Adrenal gland (tissue), 12 donors: ENCODE results near the gene SH2D5. TPM values are rescaled to one million over a fixed set of nuclear protein-coding genes. Genes with fewer than 3 reads are reported as not detected.

Experiments
- DNase-seq, 7 donors: peaks; one replicate each; pipeline ENCODE4 v3.0.0-alpha.2; 2019 to 2020
- H3K27ac ChIP-seq, 5 donors: fragments of 200-600 bp; sonication (generic) in 4 of 5; 1 replicate in 3 of 5; 2 replicates in 2 of 5; pipeline versions ENCODE4 v1.5.1 to v1.8.0; 2016 to 2020; ENCODE audit warnings: mild to moderate bottlenecking in 1 of 5
- H3K27me3 ChIP-seq: fragments of 200-600 bp; 2 replicates; pipeline ENCODE4 v1.8.0; 2021
- H3K36me3 ChIP-seq, 2 donors: fragments of 200-600 bp; replicated peaks in 1 of 2; 1 replicate in 1 of 2; 2 replicates in 1 of 2; pipeline versions ENCODE4 v1.5.1 to v1.8.0; 2018 to 2022
- H3K4me1 ChIP-seq, 2 donors: fragments of 200-600 bp; replicated peaks in 1 of 2; 1 replicate in 1 of 2; 2 replicates in 1 of 2; pipeline versions ENCODE4 v1.5.1 to v1.8.0; 2018 to 2021
- H3K4me3 ChIP-seq, 4 donors: fragments of 200-600 bp; sonication (generic) in 3 of 4; one replicate each; pipeline ENCODE4 v1.5.1; 2016 to 2018
- H3K9me3 ChIP-seq, 3 donors: fragments of 200-600 bp; sonication (generic) in 1 of 3; replicated peaks in 1 of 3; 1 replicate in 2 of 3; 2 replicates in 1 of 3; pipeline versions ENCODE4 v1.5.1 to v1.8.0; 2016 to 2021
- POLR2A ChIP-seq, 2 donors: fragments of 450-650 bp; IDR thresholded peaks; one replicate each; pipeline ENCODE4 v1.6.1; 2017; ENCODE audit warnings: antibody characterized with exemption in 2 of 2, mild to moderate bottlenecking in 2 of 2, moderate library complexity in 1 of 2
- WGBS, 4 donors: extraction: QIAGEN DNeasy Blood & Tissue Kit in 2 of 4; methylation state at CpG; one replicate each; pipeline versions ENCODE4 v1.1.5 to v1.1.7; 2013 to 2017; 5-methylcytosine and 5-hydroxymethylcytosine counted together
- intact Hi-C, 2 donors: fragments of 100-400 bp; cut with DNase I; formaldehyde crosslinking; loops; one replicate each; pipeline versions ENCODE4 v1.14.1 to v1.15.0; 2022 to 2023
- polyA plus RNA-seq, 3 donors: library from polyadenylated mRNA; stranded (reverse); fragments of 200-250 nt in 2 of 3; fragments of 350-450 nt in 1 of 3; fragmentation: Illumina TruSeq in 1 of 3; extraction: RNeasy Lipid Tissue Mini Kit (QIAGEN cat#74804) in 1 of 3; gene quantifications; one replicate each; pipeline ENCODE4 v1.2.3, GENCODE V29; 2013 to 2014
- total RNA-seq, 9 donors: library from RNA; depleted of rRNA in 4 of 9; stranded (reverse); fragments of >200 nt in 4 of 9; fragments of 120-200 nt in 1 of 9; fragmentation: NEBNext Ultra II Directional in 1 of 9; extraction: Animal tissue kit (Norgen Biotek cat#: 25700) in 1 of 9; gene quantifications; one replicate each; pipeline versions ENCODE4 v1.1.0 to v1.2.4, GENCODE V29; 2013 to 2023
- TF ChIP-seq, protein P1 (sequence below), 6 experiments: fragments of 450-650 bp in 4 of 6; fragments of 200-600 bp in 2 of 6; sonication (generic) in 1 of 6; IDR thresholded peaks; 1 replicate in 5 of 6; 2 replicates in 1 of 6; pipeline versions ENCODE4 v1.5.1 to v1.8.0; 2016 to 2021; ENCODE audit warnings: antibody characterized with exemption in 6 of 6, mild to moderate bottlenecking in 2 of 6, moderate library complexity in 1 of 6
- donor health status: healthy with polysubstance abuse.
- donor health status: Bipolar disorder and iron deficiency.
- donor health status: DM: yes; HTN: yes; CAD: no.
- donor health status: DM: no; HTN: no; CAD: no.
- donor health status: DM: no; HTN: no; CAD: no.
- donor health status: DM: yes; HTN: yes; CAD: no.

The SH2D5 gene
- total and polyA plus RNA-seq, 12 donors, result 0.06 to 1.9 (median 0.43) TPM; not detected in 3

DNA sequence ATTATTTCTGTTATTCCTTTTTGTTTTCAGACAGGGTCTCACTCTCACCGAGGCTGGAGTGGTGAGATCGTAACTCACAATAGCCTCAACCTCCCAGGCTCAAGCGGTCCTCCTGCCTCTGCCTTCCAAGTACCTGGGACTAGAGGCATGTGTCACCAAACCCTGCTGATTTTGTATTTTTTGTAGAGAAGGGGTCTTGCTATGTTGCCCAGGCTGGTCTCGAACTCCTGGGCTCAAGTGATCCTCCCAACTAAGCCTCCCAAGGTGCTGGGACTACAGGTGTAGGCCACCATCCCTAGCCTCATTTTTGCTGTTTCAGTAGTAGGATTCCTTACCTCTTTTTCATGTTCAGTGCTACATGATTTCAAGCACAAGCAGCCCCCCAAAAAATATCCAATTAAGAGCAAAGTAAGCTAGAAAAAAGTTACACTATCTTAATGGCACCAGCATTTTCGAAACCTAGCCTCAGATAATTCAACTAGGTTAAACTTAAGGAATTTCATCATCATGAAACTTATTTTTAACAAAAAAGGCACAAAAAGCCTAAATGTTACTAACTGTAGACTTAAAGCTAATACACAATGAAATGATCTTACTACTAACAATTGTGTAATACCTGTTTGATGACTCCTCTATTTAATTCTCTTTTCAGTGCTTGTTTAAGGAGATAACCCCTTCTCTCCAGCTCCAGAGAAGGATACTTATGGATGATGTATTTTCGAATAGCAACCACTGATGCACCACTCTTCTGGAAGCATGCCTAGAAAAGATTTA is 38.0 kb upstream of the SH2D5 start:
- H3K9me3 ChIP-seq, result no peaks in the 10 kb centered on the region
- no peak overlapping the region for H3K27ac ChIP-seq
- no peak for DNase-seq
- H3K27me3 ChIP-seq, result no peaks in the 10 kb centered on the region
- H3K4me1 ChIP-seq, result peaks cover under 1 to 2% of the 10 kb centered on the region in 2 donors
- intact Hi-C loops, result no loop called here
- peaks cover 0 to 99% of the 10 kb centered on the region in 2 donors for H3K36me3 ChIP-seq
- TF ChIP-seq, protein P1, sequence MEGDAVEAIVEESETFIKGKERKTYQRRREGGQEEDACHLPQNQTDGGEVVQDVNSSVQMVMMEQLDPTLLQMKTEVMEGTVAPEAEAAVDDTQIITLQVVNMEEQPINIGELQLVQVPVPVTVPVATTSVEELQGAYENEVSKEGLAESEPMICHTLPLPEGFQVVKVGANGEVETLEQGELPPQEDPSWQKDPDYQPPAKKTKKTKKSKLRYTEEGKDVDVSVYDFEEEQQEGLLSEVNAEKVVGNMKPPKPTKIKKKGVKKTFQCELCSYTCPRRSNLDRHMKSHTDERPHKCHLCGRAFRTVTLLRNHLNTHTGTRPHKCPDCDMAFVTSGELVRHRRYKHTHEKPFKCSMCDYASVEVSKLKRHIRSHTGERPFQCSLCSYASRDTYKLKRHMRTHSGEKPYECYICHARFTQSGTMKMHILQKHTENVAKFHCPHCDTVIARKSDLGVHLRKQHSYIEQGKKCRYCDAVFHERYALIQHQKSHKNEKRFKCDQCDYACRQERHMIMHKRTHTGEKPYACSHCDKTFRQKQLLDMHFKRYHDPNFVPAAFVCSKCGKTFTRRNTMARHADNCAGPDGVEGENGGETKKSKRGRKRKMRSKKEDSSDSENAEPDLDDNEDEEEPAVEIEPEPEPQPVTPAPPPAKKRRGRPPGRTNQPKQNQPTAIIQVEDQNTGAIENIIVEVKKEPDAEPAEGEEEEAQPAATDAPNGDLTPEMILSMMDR (IDR thresholded peaks at IDR 0.05), result no peak
- TF ChIP-seq POLR2A (IDR thresholded peaks at IDR 0.05), result no peak
- H3K4me3 ChIP-seq, result no peak overlapping the region
- 88 to 93% (median 92%) methylated on average over 6 of the region's 6 CpGs for WGBS, 4 donors

DNA sequence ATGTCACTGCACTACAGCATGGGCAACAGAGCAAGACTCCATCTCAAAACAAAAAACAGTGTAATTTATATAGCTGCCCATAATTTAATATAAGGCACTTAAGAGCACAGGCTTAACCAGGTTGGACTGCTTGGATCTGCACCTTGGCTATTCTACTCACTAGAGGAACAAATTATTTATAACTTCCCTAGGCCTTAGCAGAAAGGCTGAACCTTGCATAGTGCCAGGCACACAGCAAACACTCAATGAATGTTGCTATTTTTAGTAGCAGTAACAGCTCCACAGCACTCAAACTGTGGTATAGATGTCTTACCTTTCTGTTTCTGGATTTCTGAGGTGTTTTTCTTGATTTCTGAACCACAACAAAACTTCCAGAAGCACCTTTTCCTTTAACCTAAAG is 34.8 kb upstream of the SH2D5 start:
- intact Hi-C loops, result loop anchor here in 1 of 2 donors (10.0 kb wide), 1 partner anchor 88 kb away; no protein-coding TSS in a partner anchor
- DNase-seq, result no peak
- Histone ChIP-seq H3K4me1 (no peaks in the 10 kb centered on the region), H3K27me3 (no peaks in the 10 kb centered on the region), H3K4me3 (no peak overlapping the region), H3K36me3 (peaks cover 0 to 100% of the 10 kb centered on the region in 2 donors), H3K27ac (no peak overlapping the region), H3K9me3 (no peaks in the 10 kb centered on the region)
- TF ChIP-seq, protein P1 (IDR thresholded peaks at IDR 0.05), result no peak
- TF ChIP-seq POLR2A (IDR thresholded peaks at IDR 0.05), result no peak

DNA sequence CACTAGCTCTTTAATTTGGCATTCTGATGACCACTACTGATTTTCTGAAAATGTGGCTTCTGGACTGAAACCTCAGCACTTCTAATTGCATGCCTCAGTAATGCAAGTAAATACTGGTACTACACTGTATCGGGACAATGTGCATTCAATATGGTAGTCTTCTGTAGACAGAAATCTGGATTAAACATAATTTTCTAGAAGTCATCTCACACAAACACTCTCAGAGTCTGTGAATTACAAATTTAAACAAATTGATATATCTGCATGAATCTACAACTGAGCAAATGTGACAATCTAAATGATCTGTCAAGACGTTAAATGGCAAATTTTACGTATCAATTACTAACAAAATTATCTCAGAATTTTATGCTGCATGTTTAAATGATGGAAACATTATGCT is 30.9 kb upstream of the SH2D5 start:
- H3K36me3 ChIP-seq, result peaks cover 0 to 94% of the 10 kb centered on the region in 2 donors
- no peak for DNase-seq
- intact Hi-C loops, result loop anchor here in 1 of 2 donors (10.0 kb wide), 1 partner anchor 91 kb away; no protein-coding TSS in a partner anchor
- no peaks in the 10 kb centered on the region for H3K9me3 ChIP-seq
- H3K4me1 ChIP-seq, result no peaks in the 10 kb centered on the region
- H3K4me3 ChIP-seq, result no peak overlapping the region
- TF ChIP-seq, protein P1 (IDR thresholded peaks at IDR 0.05), result no peak
- TF ChIP-seq POLR2A (IDR thresholded peaks at IDR 0.05), result no peak
- H3K27me3 ChIP-seq, result no peaks in the 10 kb centered on the region
- no peak overlapping the region for H3K27ac ChIP-seq
- WGBS, 4 donors, result 91 to 96% (median 95%) methylated on average over 3 of the region's 3 CpGs

DNA sequence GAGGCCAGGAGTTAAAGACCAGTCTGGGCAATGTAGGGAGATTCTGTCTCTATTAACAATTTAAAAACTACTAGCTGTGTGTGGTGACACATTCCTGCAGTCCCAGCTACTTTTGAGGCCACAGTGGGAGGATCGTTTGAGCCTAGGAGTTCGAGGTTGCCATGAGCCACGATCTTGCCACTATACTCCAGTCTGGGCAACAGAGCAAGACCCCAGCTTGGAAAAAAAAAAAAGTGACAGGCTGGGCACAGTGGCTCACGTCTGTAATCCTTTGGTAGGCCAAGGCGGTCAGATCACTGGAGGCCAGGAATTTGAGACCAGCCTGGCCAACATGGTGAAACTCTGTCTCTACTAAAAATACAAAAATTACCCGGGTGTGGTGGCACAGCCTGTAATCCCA is 27.8 kb upstream of the SH2D5 start:
- Histone ChIP-seq H3K27me3 (no peaks in the 10 kb centered on the region), H3K9me3 (no peaks in the 10 kb centered on the region), H3K36me3 (peaks cover 0 to 94% of the 10 kb centered on the region in 2 donors), H3K27ac (no peak overlapping the region), H3K4me3 (no peak overlapping the region), H3K4me1 (no peaks in the 10 kb centered on the region)
- no peak for DNase-seq
- TF ChIP-seq POLR2A (IDR thresholded peaks at IDR 0.05), result no peak
- TF ChIP-seq, protein P1 (IDR thresholded peaks at IDR 0.05), result no peak
- 91 to 98% (median 94%) methylated on average over 6 of the region's 6 CpGs for WGBS, 4 donors
- intact Hi-C loops, result loop anchor here in 1 of 2 donors (10.0 kb wide), 1 partner anchor 94 kb away; no protein-coding TSS in a partner anchor
